GM19397 (cell line): ENCODE data around the gene STAT1.

Experiments
- ATAC-seq: cut with Tn5 transposase; IDR thresholded peaks from one replicate; pipeline ENCODE4 v1.9.1; 2021; ENCODE audit warnings: mild to moderate bottlenecking, moderate library complexity; ENCODE audit not compliant: unreplicated experiment

The STAT1 gene

GRCh38 chr2:190986221-190986953 lies 27.6 kb downstream of the STAT1 start:
- no peak for ATAC-seq

DNA sequence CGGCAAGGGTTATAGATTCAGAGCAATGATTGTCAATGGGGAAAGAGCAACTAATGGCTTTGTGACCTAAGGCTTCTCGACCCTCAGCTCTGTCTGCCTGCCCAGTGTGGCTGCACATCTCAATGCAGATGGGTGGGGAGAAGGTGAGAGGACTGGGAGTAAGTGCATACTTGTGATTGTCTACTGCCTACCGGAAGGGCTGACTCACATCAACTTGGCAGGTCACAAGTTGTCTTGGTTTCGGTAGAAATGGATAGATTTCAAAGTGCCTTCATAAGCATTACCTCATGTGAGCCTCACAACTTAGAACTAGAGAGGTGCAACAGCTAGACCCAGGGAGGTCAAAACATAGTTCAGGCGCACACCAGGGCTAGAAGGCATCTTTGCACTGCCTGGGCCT lies 29.4 kb downstream of the STAT1 start:
- no peak for ATAC-seq

GRCh38 chr2:190982262-190983034 lies 31.5 kb downstream of the STAT1 start:
- no peak for ATAC-seq

GRCh38 chr2:190981733-190982132 lies 32.2 kb downstream of the STAT1 start:
- ATAC-seq = no peak

- ATAC-seq = no peak
Observed at GRCh38 chr2:190981333-190981732, 32.6 kb downstream of the STAT1 start.

GRCh38 chr2:190980630-190981209 lies 33.3 kb downstream of the STAT1 start:
- ATAC-seq = no peak

DNA sequence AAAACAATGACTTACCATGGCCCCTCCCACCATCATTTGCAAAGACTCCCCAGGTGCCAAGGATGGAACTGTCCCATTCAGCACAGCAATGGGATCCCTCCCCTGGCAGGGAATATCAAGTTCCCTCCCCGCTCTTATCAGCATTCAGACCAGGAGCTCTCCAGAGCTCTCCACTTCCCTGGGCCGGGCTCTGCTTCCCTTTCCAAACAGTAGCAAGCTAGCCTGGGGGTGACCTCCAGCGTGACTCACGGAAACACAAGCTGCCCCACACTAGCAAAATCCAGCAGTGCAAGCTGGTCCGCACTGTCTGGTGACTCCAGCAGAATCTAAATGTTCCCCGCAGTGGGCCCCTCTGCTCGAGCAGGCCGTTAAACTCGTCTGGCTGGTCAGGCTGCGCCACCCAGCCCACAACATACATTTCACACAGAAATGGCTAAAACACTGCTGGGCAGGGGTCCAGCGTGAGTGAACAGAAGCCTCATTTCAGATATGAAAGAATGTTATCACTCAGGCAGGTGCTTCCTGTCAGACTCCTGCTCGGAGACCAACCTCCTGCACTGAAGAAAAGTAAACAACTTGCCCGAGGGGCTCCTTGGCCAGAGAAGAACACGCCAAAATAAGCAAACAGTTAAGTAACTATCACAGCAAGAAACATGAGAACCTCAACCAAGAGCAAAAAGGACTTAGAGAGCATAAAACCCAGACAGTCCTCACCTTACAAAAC lies 33.9 kb downstream of the STAT1 start:
- no peak for ATAC-seq

DNA sequence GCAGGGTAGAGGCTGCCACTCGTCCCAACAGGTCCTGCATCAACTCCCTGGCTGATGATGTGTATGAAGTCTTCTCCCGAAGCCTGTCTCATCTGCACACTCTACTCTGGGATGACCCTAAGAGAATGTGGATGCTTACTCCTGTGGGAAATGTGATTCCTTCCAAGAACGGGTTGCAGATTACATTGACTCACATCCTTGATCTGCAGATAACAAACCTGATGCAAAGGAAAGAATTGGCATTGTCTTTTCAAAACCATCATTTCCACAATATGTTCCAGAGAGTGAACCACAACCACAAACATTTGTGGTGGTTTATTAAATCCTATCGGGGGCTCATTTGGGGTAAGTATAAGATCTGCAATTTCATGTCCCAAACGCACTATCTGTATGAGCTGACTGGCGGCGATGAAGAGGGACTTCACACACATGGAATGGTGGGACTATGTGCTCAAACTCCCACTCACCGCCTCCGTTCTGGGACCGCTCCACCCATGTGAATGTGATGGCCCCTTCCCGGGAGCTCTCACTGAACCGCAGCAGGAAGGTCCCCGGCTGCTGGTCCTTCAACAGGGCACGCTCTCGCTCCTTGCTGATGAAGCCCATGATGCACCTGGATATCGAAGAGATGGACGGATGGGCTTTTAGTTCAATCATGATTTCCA lies 35.5 kb downstream of the STAT1 start:
- ATAC-seq = no peak

- no peak for ATAC-seq
Observed at GRCh38 chr2:190977505-190977904, 36.5 kb downstream of the STAT1 start.

DNA sequence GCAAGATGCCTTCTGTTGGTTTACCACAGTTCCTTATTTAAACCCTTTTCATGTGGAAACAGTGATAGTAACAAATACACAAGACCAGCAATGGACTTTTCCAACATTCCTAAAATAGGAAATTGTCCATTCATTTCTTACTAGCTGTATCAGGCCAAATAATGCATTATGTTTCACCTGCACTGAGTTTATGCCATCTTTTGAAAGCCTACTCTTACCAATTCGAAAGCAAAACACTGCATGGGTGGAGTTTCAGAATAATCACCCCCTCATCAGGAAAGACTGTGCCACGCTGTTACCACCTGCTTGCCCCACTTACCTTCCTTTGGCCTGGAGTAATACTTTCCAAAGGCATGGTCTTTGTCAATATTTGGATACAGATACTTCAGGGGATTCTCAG lies 37.5 kb downstream of the STAT1 start:
- no peak for ATAC-seq

- ATAC-seq = no peak
Observed at GRCh38 chr2:190974629-190975361, 39.2 kb downstream of the STAT1 start.

DNA sequence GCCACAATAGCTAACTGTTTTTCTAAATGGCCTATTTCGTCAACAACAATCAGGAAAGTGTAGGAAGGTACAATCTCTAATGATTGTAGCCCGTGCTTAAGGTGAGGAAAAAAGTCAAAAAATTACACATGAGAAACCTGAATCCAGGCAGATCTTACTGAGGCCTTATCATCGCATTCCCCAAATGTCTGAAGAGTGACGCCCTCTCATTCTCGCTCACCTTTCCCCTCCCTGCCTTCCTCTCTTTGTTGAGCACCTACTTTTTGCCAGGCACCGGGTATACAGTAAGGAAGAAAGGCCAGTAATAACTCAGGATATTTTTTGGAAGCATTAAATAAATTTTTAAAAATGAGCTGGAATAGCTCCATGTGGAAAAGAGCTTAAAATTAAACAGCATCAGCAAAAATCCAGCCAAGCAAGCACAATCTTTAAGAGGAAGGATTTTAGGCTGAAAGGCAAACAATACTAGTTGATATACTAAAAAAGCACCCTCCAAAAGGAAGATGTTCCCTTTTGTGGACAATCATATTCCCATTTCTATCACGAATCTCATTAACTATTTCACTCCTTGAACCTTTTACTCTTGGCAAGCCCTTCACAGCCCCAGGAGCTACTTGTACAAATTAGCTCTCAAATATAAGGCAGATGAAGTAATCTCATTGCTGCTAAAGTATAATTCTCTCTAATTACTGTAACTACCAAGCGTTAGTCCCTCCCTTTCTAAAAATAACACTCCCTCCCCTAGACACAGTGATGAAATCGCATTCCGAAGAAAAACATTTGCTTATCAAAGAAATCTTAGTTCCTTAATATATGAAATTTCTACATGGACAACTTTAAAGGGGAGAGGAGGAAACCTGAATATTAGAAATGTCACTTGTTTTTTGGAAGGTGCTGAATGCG lies 40.0 kb downstream of the STAT1 start:
- ATAC-seq = no peak

DNA sequence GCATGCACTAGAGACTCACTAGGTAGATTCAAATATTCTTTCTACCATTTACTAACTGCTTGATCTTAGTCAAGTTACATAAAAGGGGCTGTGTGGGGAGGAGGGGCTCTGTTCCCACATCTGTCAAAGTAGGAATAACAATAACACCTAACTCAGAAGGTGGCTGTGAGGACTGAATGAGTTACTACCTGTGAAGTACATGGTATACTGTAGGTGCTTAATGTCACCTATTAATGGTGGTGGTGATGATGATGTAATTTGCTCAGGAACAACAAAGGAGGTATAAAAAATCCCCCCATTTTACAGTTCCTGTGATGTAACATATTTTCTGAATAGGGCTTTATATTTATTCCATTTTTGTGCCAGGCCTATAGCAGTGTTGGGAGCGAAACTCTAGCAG lies 40.7 kb downstream of the STAT1 start:
- ATAC-seq = no peak

- ATAC-seq = no peak
Observed at GRCh38 chr2:190972846-190973245, 41.1 kb downstream of the STAT1 start.

DNA sequence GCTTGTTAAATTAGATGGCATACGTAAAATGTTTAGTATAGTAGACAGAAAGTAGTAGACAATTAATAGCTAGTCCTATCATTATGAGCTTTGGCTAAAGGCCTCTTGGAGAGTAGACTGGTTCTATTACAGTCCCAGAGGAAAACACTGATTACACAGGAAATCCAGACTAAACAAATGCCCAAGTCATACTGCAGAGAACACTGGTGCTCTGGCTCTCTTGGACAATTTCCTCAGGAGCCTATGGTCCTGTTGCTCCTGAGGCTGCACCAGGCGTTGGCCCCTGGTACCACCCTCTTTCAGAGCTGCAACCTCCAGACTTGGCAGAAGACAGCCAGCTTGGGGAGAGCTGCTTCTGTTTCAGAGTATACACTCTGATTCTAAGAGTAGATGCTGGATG lies 41.8 kb downstream of the STAT1 start:
- no peak for ATAC-seq

DNA sequence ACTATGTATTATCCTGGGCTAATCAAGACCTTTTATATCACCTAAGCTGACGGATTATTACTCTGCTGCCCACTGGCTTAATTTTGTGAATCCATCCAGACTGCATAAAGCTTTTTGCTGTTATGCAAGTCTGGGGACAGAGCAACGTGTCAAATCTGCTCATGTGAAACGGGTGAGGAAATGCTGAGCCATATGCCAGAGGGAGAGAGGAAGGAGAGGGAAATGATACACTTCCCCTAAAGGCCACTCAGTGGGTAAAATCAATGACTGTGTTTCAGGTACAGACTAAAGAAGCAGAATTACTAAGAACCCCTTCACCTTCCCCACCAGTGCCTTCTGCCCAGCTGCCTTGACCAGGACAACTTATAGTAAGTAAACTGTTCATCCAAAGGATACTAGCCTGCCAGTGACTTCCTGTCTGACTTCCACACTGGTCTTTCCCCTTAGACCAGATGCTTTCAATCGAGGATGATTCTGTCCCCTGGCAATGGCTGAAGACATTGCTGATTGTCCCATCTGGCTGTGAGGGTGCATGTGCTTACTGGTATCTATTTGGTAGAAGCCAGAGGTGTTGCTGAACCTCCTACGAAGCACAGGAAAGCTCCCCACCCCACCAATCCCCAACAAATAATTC lies 43.0 kb downstream of the STAT1 start:
- no peak for ATAC-seq

GRCh38 chr2:190970160-190970559 lies 43.8 kb downstream of the STAT1 start:
- ATAC-seq = no peak

DNA sequence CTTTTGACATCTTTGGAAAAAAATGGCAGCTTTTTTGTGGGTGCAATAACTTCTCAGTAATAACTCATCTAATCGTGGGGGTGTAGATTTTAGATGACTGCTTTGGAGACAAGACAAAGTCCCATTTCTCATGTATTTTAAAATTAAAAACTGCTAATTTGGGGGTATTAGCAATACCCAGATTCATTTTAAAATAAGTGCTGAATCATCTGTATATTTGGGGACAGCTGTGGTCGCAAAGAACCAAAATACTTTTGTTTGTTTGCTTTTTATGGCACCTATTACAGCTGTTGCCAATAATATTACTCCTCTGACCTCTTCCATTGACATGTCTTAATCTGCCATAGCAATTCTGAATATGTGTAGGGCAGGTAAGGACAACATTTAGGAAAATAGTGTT lies 45.4 kb downstream of the STAT1 start:
- no peak for ATAC-seq
